ENCODE results near the gene MAP1B. TPM values are rescaled to one million over a fixed set of nuclear protein-coding genes. Genes with fewer than 3 reads are reported as not detected.

MAP1B gene
- total and polyA plus RNA-seq, 2 donors from 2014 or later, result 3.6 to 57.0 TPM

GRCh38 chr5:72074251-72074650 is 33.0 kb upstream of the MAP1B start:
- H3K27ac ChIP-seq (ENCODE audit: low read depth in 2 of 2, low read length in 2 of 2), result no peak overlapping the region
- H3K9me3 ChIP-seq (ENCODE audit: control insufficient read depth in 2 of 3, insufficient read depth in 1 of 3, low read length in 3 of 3), result no peaks in the 10 kb centered on the region
- no peak for DNase-seq
- no peak for FAIRE-seq
- H3K36me3 ChIP-seq (ENCODE audit: control insufficient read depth in 2 of 3, insufficient read depth in 3 of 3, low read length in 3 of 3), result no peaks in the 10 kb centered on the region
- H3K4me1 ChIP-seq (ENCODE audit: control insufficient read depth in 2 of 3, insufficient read depth in 2 of 3, low read depth in 1 of 3, low read length in 3 of 3), result no peaks in the 10 kb centered on the region
- H3K27me3 ChIP-seq (ENCODE audit: control insufficient read depth, insufficient read depth, low read length), result no peaks in the 10 kb centered on the region
- H3K9ac ChIP-seq (ENCODE audit: low read length in 3 of 3), result no peak overlapping the region
- TF ChIP-seq, protein P1, sequence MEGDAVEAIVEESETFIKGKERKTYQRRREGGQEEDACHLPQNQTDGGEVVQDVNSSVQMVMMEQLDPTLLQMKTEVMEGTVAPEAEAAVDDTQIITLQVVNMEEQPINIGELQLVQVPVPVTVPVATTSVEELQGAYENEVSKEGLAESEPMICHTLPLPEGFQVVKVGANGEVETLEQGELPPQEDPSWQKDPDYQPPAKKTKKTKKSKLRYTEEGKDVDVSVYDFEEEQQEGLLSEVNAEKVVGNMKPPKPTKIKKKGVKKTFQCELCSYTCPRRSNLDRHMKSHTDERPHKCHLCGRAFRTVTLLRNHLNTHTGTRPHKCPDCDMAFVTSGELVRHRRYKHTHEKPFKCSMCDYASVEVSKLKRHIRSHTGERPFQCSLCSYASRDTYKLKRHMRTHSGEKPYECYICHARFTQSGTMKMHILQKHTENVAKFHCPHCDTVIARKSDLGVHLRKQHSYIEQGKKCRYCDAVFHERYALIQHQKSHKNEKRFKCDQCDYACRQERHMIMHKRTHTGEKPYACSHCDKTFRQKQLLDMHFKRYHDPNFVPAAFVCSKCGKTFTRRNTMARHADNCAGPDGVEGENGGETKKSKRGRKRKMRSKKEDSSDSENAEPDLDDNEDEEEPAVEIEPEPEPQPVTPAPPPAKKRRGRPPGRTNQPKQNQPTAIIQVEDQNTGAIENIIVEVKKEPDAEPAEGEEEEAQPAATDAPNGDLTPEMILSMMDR (IDR thresholded peaks at IDR 0.05; ENCODE audit: borderline replicate concordance, extremely low read depth, insufficient read depth), result no peak
- intact Hi-C loops (cut with DNase I), result no loop called here
- no peak overlapping the region for H3K4me3 ChIP-seq (ENCODE audit: low read length in 3 of 3)

- no peaks in the 10 kb centered on the region for H3K4me1 ChIP-seq (ENCODE audit: control insufficient read depth in 2 of 3, insufficient read depth in 2 of 3, low read depth in 1 of 3, low read length in 3 of 3)
- intact Hi-C loops (cut with DNase I), result no loop called here
- H3K4me3 ChIP-seq (ENCODE audit: low read length in 3 of 3), result no peak overlapping the region
- TF ChIP-seq, protein P1 (IDR thresholded peaks at IDR 0.05; ENCODE audit: borderline replicate concordance, extremely low read depth, insufficient read depth), result no peak
- H3K36me3 ChIP-seq (ENCODE audit: control insufficient read depth in 2 of 3, insufficient read depth in 3 of 3, low read length in 3 of 3), result no peaks in the 10 kb centered on the region
- no peaks in the 10 kb centered on the region for H3K27me3 ChIP-seq (ENCODE audit: control insufficient read depth, insufficient read depth, low read length)
- H3K9me3 ChIP-seq (ENCODE audit: control insufficient read depth in 2 of 3, insufficient read depth in 1 of 3, low read length in 3 of 3), result no peaks in the 10 kb centered on the region
- DNase-seq, result no peak
- H3K9ac ChIP-seq (ENCODE audit: low read length in 3 of 3), result no peak overlapping the region
- FAIRE-seq, result no peak
- H3K27ac ChIP-seq (ENCODE audit: low read depth in 2 of 2, low read length in 2 of 2), result no peak overlapping the region
Observed at GRCh38 chr5:72075461-72075860, 31.8 kb upstream of the MAP1B start.

GRCh38 chr5:72076621-72077300 is 30.5 kb upstream of the MAP1B start:
- FAIRE-seq (no peak), DNase-seq (no peak)
- H3K27me3 ChIP-seq (ENCODE audit: control insufficient read depth, insufficient read depth, low read length), result no peaks in the 10 kb centered on the region
- intact Hi-C loops (cut with DNase I), result no loop called here
- no peaks in the 10 kb centered on the region for H3K9me3 ChIP-seq (ENCODE audit: control insufficient read depth in 2 of 3, insufficient read depth in 1 of 3, low read length in 3 of 3)
- H3K4me3 ChIP-seq (ENCODE audit: low read length in 3 of 3), result no peak overlapping the region
- no peak overlapping the region for H3K27ac ChIP-seq (ENCODE audit: low read depth in 2 of 2, low read length in 2 of 2)
- H3K36me3 ChIP-seq (ENCODE audit: control insufficient read depth in 2 of 3, insufficient read depth in 3 of 3, low read length in 3 of 3), result no peaks in the 10 kb centered on the region
- no peak overlapping the region for H3K9ac ChIP-seq (ENCODE audit: low read length in 3 of 3)
- H3K4me1 ChIP-seq (ENCODE audit: control insufficient read depth in 2 of 3, insufficient read depth in 2 of 3, low read depth in 1 of 3, low read length in 3 of 3), result no peaks in the 10 kb centered on the region
- TF ChIP-seq, protein P1 (IDR thresholded peaks at IDR 0.05; ENCODE audit: borderline replicate concordance, extremely low read depth, insufficient read depth), result no peak

DNA sequence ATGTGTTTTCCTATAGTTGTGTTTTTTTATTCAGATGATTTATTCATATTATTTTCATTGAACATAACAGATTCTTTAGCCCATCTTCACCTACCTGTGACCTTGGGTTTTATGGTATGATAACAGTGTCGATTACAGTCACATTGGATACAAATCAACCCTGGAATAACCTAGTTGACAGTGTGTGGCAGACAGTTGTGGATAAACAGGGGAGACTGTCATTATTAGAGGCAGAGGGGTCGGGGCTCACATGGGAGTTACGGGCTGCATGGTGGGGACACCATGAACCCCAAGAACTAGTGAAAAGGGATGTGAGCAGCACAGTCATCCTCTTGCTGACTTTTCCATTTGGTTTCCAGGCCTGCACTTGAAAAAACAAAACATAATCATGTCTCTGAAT is 29.9 kb upstream of the MAP1B start:
- no peak for FAIRE-seq

More for the DNA sequence above, 29.9 kb upstream of the MAP1B start:
- TF ChIP-seq, protein P1 (IDR thresholded peaks at IDR 0.05; ENCODE audit: borderline replicate concordance, extremely low read depth, insufficient read depth), result no peak
- no peak overlapping the region for H3K4me3 ChIP-seq (ENCODE audit: low read length in 3 of 3)
- no peaks in the 10 kb centered on the region for H3K9me3 ChIP-seq (ENCODE audit: control insufficient read depth in 2 of 3, insufficient read depth in 1 of 3, low read length in 3 of 3)
- no peak overlapping the region for H3K27ac ChIP-seq (ENCODE audit: low read depth in 2 of 2, low read length in 2 of 2)
- no peaks in the 10 kb centered on the region for H3K36me3 ChIP-seq (ENCODE audit: control insufficient read depth in 2 of 3, insufficient read depth in 3 of 3, low read length in 3 of 3)
- H3K9ac ChIP-seq (ENCODE audit: low read length in 3 of 3), result no peak overlapping the region
- no peak for DNase-seq
- H3K27me3 ChIP-seq (ENCODE audit: control insufficient read depth, insufficient read depth, low read length), result no peaks in the 10 kb centered on the region
- no peaks in the 10 kb centered on the region for H3K4me1 ChIP-seq (ENCODE audit: control insufficient read depth in 2 of 3, insufficient read depth in 2 of 3, low read depth in 1 of 3, low read length in 3 of 3)
- intact Hi-C loops (cut with DNase I), result no loop called here

Measured in kidney (tissue), 14 donors.